K562 (cell line): ENCODE measurements around the gene VGF. TPM values are rescaled to one million over a fixed set of nuclear protein-coding genes. Genes with fewer than 3 reads are reported as not detected.
A peak's percentile ranks its signal among the peaks of the same experiment; 100 is the strongest.

Experiments
- CAMTA2 ChIP-seq: fragments of 250-450 bp; sonication (Bioruptor Pico); conservative IDR thresholded peaks from 2 replicates; pipeline ENCODE4 v1.5.1; 2022
- CEBPB ChIP-seq: fragments of 450-650 bp; IDR thresholded peaks from 2 replicates; pipeline ENCODE4 v1.6.1; 2016; ENCODE audit warnings: missing genetic modification characterization, missing compliant biosample characterization
- CEBPG ChIP-seq, 3 experiments: fragments of 200-800 bp in 1 of 3; sonication (Bioruptor generic) in 1 of 3; sonication (generic) in 1 of 3; formaldehyde crosslinking in 1 of 3; IDR thresholded peaks in 2 of 3; conservative IDR thresholded peaks in 1 of 3; 2 replicates each; pipeline versions ENCODE4 v1.6.1 to v1.8.0; 2016 to 2022; ENCODE audit warnings: missing compliant biosample characterization in 2 of 3, missing genetic modification characterization in 2 of 3, mild to moderate bottlenecking in 1 of 3, missing genetic modification reagents in 1 of 3
- DEAF1 ChIP-seq: fragments of 450-650 bp; formaldehyde crosslinking; IDR thresholded peaks from 2 replicates; pipeline ENCODE4 v1.4.0; 2020; ENCODE audit warnings: mild to moderate bottlenecking, moderate library complexity
- EP300 ChIP-seq: IDR thresholded peaks from 2 replicates; pipeline ENCODE4 v1.6.1; 2012; ENCODE audit warnings: low read length, improper control_type of control experiment
- ERF ChIP-seq: fragments of 450-650 bp; formaldehyde crosslinking; IDR thresholded peaks from 2 replicates; pipeline ENCODE4 v1.4.0; 2020; ENCODE audit warnings: mild to moderate bottlenecking, mixed read lengths
- ETV1 ChIP-seq: fragments of 450-650 bp; conservative IDR thresholded peaks from 2 replicates; pipeline ENCODE4 v1.6.1; 2016; ENCODE audit warnings: missing genetic modification characterization, control low read depth, low read depth, missing compliant biosample characterization
- FUS ChIP-seq: fragments of 200-400 bp; formaldehyde crosslinking; optimal IDR thresholded peaks from 2 replicates; pipeline ENCODE3; 2017; ENCODE audit warnings: low read depth, low read length
- HDAC3 ChIP-seq: fragments of 450-650 bp; IDR thresholded peaks from 2 replicates; pipeline ENCODE4 v1.6.1; 2018; ENCODE audit warnings: borderline replicate concordance, mild to moderate bottlenecking, moderate library complexity; ENCODE audit not compliant: partially characterized antibody
- MEF2D ChIP-seq: conservative IDR thresholded peaks from 2 replicates; pipeline ENCODE4 v1.6.1; 2016; ENCODE audit warnings: low read depth, missing genetic modification characterization, missing compliant biosample characterization
- NFE2L1 ChIP-seq: fragments of 450-650 bp; IDR thresholded peaks from 2 replicates; pipeline ENCODE4 v1.6.1; 2016; ENCODE audit warnings: missing genetic modification characterization, low read depth, mild to moderate bottlenecking, missing compliant biosample characterization, moderate library complexity, borderline replicate concordance
- NR2C2 ChIP-seq, 2 experiments: fragments of 200-800 bp in 1 of 2; sonication (Bioruptor generic) in 1 of 2; sonication (generic) in 1 of 2; formaldehyde crosslinking in 1 of 2; IDR thresholded peaks; 2 replicates each; pipeline versions ENCODE4 v1.6.1 to v1.8.0; 2016 to 2022; ENCODE audit warnings: mild to moderate bottlenecking in 1 of 2, missing compliant biosample characterization in 1 of 2, missing genetic modification characterization in 1 of 2, missing genetic modification reagents in 1 of 2
- NR2F6 ChIP-seq: fragments of 450-650 bp; formaldehyde crosslinking; IDR thresholded peaks from 2 replicates; pipeline ENCODE4 v1.4.0; 2020; ENCODE audit warnings: mild to moderate bottlenecking
- POLR3A ChIP-seq: IDR thresholded peaks from 2 replicates; pipeline ENCODE4 v1.6.1; 2011; ENCODE audit warnings: borderline replicate concordance, mild to moderate bottlenecking, moderate library complexity; ENCODE audit not compliant: insufficient read length, insufficient read depth; ENCODE audit errors: extremely low read depth
- PYGO2 ChIP-seq: fragments of 450-650 bp; IDR thresholded peaks from 2 replicates; pipeline ENCODE4 v1.6.1; 2016; ENCODE audit warnings: mild to moderate bottlenecking, missing genetic modification characterization, moderate library complexity, missing compliant biosample characterization
- RBM34 ChIP-seq: fragments of 200-400 bp; formaldehyde crosslinking; IDR thresholded peaks from 2 replicates; pipeline ENCODE4 v1.6.1; 2018; ENCODE audit warnings: low read length, borderline replicate concordance; ENCODE audit not compliant: insufficient read depth
- RNF219 ChIP-seq: fragments of 250-450 bp; sonication (Bioruptor Pico); IDR thresholded peaks from 2 replicates; pipeline ENCODE4 v1.5.0; 2022; ENCODE audit warnings: mild to moderate bottlenecking
- SUPT5H ChIP-seq: fragments of 450-650 bp; IDR thresholded peaks from 2 replicates; pipeline ENCODE4 v1.6.1; 2016
- TRIM28 ChIP-seq: fragments of 450-650 bp; IDR thresholded peaks from 2 replicates; pipeline ENCODE4 v1.6.1; 2017
- ZKSCAN3 ChIP-seq: fragments of 250-450 bp; sonication (Bioruptor Pico); IDR thresholded peaks from 2 replicates; pipeline ENCODE4 v1.4.0; 2020
- ZNF311 ChIP-seq: fragments of 250-450 bp; sonication (Bioruptor Pico); IDR thresholded peaks from 2 replicates; pipeline ENCODE4 v1.4.0; 2020; ENCODE audit warnings: mild to moderate bottlenecking, moderate library complexity
- polyA plus RNA-seq, 8 experiments: library from polyadenylated mRNA; depleted of rRNA in 4 of 8; stranded (reverse) in 5 of 8; unstranded in 3 of 8; fragments of >200 nt; fragmentation: Nextera tagmentation in 2 of 8; fragmentation: Illumina TruSeq in 1 of 8; extraction: Ambion mirVana in 2 of 8; extraction: Trizol in 1 of 8; gene quantifications; 2 replicates each; pipeline versions ENCODE4 v1.2.1 to v1.2.3, GENCODE V29; 2011 to 2014; ENCODE audit warnings: inconsistent platforms in 1 of 8, missing spikeins in 1 of 8
- total RNA-seq, 7 experiments: library from RNA; depleted of rRNA in 6 of 7; stranded (reverse); fragments of >200 nt in 6 of 7; fragmentation: Illumina TruSeq in 2 of 7; extraction: Trizol in 2 of 7; gene quantifications; 2 replicates each; pipeline versions ENCODE4 v1.2.1 to v1.2.3, GENCODE V29; 2011 to 2021; ENCODE audit warnings: low replicate concordance in 1 of 7
- TF ChIP-seq, protein P1 (sequence below): fragments of 250-450 bp; sonication (Bioruptor Pico); IDR thresholded peaks from 2 replicates; pipeline ENCODE4 v1.8.0; 2022; ENCODE audit warnings: moderate library complexity, mild to moderate bottlenecking, inconsistent platforms

The VGF gene
- total and polyA plus RNA-seq, 9 of the 15 experiments (the other 6 are each of a cell fraction or from before 2014, with no cell fraction given), result 0.03 to 5.7 (median 0.34) TPM

DNA sequence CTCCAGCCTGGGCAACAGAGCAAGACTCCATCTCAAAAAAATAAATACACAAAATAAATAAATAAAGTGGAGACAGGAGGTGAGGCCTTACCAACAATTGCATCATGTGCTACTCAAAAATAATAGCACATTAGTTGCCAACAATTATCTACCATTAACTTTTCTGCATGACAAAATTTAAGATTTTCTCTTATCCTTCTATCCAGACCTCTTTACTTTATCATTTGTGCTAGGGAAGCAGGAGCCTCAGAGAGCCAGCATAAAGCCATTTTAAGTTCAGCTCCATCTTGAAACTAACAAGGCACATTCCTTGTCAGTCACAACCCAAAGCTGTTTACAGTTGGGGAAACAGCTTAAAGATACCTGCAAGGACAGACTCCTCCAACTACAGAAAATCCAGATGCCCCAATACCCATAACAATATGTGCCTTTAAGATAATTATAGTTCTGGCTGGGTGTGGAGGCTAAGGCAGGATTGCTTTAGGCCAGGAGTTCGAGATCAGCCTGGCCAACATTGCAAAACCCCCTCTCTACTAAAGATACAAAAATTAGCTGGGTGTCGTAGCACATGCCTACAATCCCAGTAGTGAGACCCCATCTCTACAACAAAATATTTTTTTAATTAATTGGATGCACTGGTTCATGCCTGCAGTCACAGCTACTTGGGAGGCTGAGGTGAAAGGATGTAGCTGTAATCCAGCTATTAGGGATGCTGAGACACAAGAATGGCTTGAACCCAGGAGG is 13.3 kb downstream of the VGF start (continued):
- no peak for TF ChIP-seq DEAF1 (CRISPR knock-in tag)
- peak; percentile 73 for TF ChIP-seq PYGO2 (tag)
- TF ChIP-seq CEBPB (tag), result peak; percentile 68
- peak; percentile 27; the same call in 1 of the 2 replicates for TF ChIP-seq ETV1 (tag)
- TF ChIP-seq CAMTA2 (CRISPR knock-in tag), result no peak
- TF ChIP-seq ZKSCAN3 (CRISPR knock-in tag), result no peak
- no peak for TF ChIP-seq RBM34
- TF ChIP-seq POLR3A, result no peak
- TF ChIP-seq CEBPG (CRISPR knock-in tag; IDR thresholded peaks at IDR 0.05), result peak; percentile 68; the same call in 1 of the 2 replicates
- TF ChIP-seq CEBPG (tag; conservative IDR thresholded peaks at IDR 0.05 in 1 of 2, IDR thresholded peaks at IDR 0.05 in 1 of 2), result peak; percentile 50 to 92; a peak in 3 of 4 replicates
- TF ChIP-seq NR2F6 (CRISPR knock-in tag), result no peak
- TF ChIP-seq, protein P1, sequence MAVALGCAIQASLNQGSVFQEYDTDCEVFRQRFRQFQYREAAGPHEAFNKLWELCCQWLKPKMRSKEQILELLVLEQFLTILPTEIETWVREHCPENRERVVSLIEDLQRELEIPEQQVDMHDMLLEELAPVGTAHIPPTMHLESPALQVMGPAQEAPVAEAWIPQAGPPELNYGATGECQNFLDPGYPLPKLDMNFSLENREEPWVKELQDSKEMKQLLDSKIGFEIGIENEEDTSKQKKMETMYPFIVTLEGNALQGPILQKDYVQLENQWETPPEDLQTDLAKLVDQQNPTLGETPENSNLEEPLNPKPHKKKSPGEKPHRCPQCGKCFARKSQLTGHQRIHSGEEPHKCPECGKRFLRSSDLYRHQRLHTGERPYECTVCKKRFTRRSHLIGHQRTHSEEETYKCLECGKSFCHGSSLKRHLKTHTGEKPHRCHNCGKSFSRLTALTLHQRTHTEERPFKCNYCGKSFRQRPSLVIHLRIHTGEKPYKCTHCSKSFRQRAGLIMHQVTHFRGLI, result peak; percentile 65; the same call in 1 of the 2 replicates
- no peak for TF ChIP-seq HDAC3
- TF ChIP-seq MEF2D, result peak; percentile 68; the same call in 1 of the 2 replicates
- no peak for TF ChIP-seq SUPT5H
- no peak for TF ChIP-seq NR2C2 (CRISPR knock-in tag; IDR thresholded peaks at IDR 0.05)
- TF ChIP-seq NR2C2 (tag; IDR thresholded peaks at IDR 0.05), result no peak
- TF ChIP-seq RNF219 (CRISPR knock-in tag), result no peak
- TF ChIP-seq ZNF311 (CRISPR knock-in tag), result 0 out of 2 replicates have a peak, but pooled peaks have one; percentile 13
- no peak for TF ChIP-seq TRIM28
- no peak for TF ChIP-seq ERF (CRISPR knock-in tag)
- TF ChIP-seq EP300, result no peak; the same call in 1 of the 2 replicates
- TF ChIP-seq FUS, result no peak
- no peak for TF ChIP-seq NFE2L1 (tag)
